GM12864 (cell line): ENCODE measurements around the gene NEURL1.

Experiments
- DNase-seq: peaks from one replicate; pipeline ENCODE4 v3.0.0-alpha.2; 2011; ENCODE audit warnings: low read depth
- H3K4me3 ChIP-seq: 2 replicates; pipeline ENCODE4 v1.5.1; 2011; ENCODE audit warnings: mild to moderate bottlenecking, low read depth, low read length, control low read depth
- CTCF ChIP-seq: IDR thresholded peaks from 2 replicates; pipeline ENCODE4 v1.5.1; 2011; ENCODE audit warnings: low read depth, mild to moderate bottlenecking, moderate library complexity, low read length, control low read depth, inconsistent platforms; ENCODE audit errors: missing control alignments

NEURL1 gene

GRCh38 chr10:103552856-103553742 lies 59.6 kb downstream of the NEURL1 start:
- no peak for TF ChIP-seq CTCF
- DNase-seq, result no peak
- H3K4me3 ChIP-seq, result no peak overlapping the region

DNA sequence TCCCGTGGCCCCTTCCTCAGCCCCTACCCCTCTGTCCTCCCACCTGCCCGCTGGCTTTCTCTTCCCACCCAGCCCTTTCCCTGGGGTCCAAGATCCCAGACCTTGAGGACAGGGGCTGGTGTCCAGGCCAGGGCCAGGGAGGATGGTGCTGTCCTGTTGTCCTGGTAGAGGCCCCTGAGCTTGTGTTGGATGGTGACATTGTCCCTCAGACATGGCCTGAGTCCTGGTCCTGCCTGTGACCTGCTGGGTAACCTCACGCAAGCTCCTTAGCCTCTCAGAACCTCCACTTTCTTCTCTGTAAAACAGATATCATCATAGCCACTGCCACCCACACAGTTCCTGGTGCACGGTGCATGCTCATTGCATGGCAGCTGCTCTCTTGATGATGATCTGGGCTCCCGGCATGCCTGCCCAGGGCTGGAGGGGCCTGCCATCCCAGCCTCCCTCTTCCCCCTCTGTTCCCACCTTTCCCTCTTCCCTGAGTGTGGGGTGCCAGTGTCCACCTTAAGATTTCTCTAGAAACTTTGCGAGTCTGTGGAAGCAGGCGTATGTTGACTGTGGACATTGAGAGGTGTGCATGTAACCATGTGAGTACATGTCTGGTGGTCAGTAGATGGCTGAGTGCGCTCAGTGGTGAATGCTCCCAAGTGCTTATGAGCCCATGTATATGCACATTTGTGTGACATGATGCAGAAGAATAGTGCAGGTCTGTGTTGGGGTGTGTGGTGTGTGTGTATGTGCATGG lies 60.4 kb downstream of the NEURL1 start:
- no peak overlapping the region for H3K4me3 ChIP-seq
- no peak for DNase-seq
- TF ChIP-seq CTCF, result no peak

- no peak for DNase-seq
- no peak overlapping the region for H3K4me3 ChIP-seq
- no peak for TF ChIP-seq CTCF
These were observed 61.2 kb downstream of the NEURL1 start for GRCh38 chr10:103554488-103555324.

- H3K4me3 ChIP-seq, result no peak overlapping the region
- DNase-seq, result no peak
- TF ChIP-seq CTCF, result no peak
These were observed 61.8 kb downstream of the NEURL1 start for GRCh38 chr10:103555325-103555649.

GRCh38 chr10:103555712-103556111 lies 62.2 kb downstream of the NEURL1 start:
- no peak overlapping the region for H3K4me3 ChIP-seq
- no peak for TF ChIP-seq CTCF

GRCh38 chr10:103556383-103557007 lies 63.0 kb downstream of the NEURL1 start:
- no peak overlapping the region for H3K4me3 ChIP-seq
- no peak for DNase-seq
- TF ChIP-seq CTCF, result no peak

More at GRCh38 chr10:103555712-103556111, 62.2 kb downstream of the NEURL1 start:
- DNase-seq, result no peak
